GM21423 (cell line): Measurements from ENCODE around the gene STH.
"Not testable (repeated sequence)": the region's sequence is repeated elsewhere in the genome, so short reads cannot be mapped to it uniquely, and the experiment has no call there.

Source experiments
- ATAC-seq: cut with Tn5 transposase; IDR thresholded peaks from one replicate; pipeline ENCODE4 v1.9.1; 2021; ENCODE audit warnings: mild to moderate bottlenecking, moderate library complexity; ENCODE audit not compliant: unreplicated experiment

Gene STH

DNA sequence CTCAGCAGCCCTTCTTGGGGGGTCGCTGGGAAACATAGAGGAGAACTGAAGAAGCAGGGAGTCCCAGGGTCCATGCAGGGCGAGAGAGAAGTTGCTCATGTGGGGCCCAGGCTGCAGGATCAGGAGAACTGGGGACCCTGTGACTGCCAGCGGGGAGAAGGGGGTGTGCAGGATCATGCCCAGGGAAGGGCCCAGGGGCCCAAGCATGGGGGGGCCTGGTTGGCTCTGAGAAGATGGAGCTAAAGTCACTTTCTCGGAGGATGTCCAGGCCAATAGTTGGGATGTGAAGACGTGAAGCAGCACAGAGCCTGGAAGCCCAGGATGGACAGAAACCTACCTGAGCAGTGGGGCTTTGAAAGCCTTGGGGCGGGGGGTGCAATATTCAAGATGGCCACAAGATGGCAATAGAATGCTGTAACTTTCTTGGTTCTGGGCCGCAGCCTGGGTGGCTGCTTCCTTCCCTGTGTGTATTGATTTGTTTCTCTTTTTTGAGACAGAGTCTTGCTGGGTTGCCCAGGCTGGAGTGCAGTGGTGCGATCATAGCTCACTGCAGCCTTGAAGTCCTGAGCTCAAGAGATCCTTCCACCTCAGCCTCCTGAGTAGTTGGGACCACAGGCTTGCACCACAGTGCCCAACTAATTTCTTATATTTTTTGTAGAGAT lies 3.4 kb downstream of the STH start:
- no peak for ATAC-seq

DNA sequence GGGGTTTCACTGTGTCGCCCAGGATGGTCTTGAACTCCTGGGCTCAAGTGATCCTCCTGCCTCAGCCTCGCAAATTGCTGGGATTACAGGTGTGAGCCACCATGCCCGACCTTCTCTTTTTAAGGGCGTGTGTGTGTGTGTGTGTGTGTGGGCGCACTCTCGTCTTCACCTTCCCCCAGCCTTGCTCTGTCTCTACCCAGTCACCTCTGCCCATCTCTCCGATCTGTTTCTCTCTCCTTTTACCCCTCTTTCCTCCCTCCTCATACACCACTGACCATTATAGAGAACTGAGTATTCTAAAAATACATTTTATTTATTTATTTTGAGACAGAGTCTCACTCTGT lies 3.9 kb downstream of the STH start:
- ATAC-seq, result no peak

DNA sequence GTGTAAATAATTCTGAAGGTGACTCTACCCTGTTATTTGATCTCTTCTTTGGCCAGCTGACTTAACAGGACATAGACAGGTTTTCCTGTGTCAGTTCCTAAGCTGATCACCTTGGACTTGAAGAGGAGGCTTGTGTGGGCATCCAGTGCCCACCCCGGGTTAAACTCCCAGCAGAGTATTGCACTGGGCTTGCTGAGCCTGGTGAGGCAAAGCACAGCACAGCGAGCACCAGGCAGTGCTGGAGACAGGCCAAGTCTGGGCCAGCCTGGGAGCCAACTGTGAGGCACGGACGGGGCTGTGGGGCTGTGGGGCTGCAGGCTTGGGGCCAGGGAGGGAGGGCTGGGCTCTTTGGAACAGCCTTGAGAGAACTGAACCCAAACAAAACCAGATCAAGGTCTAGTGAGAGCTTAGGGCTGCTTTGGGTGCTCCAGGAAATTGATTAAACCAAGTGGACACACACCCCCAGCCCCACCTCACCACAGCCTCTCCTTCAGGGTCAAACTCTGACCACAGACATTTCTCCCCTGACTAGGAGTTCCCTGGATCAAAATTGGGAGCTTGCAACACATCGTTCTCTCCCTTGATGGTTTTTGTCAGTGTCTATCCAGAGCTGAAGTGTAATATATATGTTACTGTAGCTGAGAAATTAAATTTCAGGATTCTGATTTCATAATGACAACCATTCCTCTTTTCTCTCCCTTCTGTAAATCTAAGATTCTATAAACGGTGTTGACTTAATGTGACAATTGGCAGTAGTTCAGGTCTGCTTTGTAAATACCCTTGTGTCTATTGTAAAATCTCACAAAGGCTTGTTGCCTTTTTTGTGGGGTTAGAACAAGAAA lies 5.1 kb downstream of the STH start:
- no peak for ATAC-seq

- not testable (repeated sequence) for ATAC-seq
These were observed 7.0 kb downstream of the STH start for GRCh38 chr17:46006082-46006481.

GRCh38 chr17:46007461-46007965 lies 8.5 kb downstream of the STH start:
- ATAC-seq, result no peak

GRCh38 chr17:46008591-46008990 lies 9.5 kb downstream of the STH start:
- no peak for ATAC-seq

DNA sequence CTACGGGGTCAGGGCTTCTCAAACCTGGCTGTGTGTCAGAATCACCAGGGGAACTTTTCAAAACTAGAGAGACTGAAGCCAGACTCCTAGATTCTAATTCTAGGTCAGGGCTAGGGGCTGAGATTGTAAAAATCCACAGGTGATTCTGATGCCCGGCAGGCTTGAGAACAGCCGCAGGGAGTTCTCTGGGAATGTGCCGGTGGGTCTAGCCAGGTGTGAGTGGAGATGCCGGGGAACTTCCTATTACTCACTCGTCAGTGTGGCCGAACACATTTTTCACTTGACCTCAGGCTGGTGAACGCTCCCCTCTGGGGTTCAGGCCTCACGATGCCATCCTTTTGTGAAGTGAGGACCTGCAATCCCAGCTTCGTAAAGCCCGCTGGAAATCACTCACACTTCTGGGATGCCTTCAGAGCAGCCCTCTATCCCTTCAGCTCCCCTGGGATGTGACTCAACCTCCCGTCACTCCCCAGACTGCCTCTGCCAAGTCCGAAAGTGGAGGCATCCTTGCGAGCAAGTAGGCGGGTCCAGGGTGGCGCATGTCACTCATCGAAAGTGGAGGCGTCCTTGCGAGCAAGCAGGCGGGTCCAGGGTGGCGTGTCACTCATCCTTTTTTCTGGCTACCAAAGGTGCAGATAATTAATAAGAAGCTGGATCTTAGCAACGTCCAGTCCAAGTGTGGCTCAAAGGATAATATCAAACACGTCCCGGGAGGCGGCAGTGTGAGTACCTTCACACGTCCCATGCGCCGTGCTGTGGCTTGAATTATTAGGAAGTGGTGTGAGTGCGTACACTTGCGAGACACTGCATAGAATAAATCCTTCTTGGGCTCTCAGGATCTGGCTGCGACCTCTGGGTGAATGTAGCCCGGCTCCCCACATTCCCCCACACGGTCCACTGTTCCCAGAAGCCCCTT lies 10.9 kb downstream of the STH start:
- no peak for ATAC-seq

GRCh38 chr17:46010597-46011186 lies 11.6 kb downstream of the STH start:
- no peak for ATAC-seq

- ATAC-seq, result no peak
These were observed 12.9 kb downstream of the STH start for GRCh38 chr17:46011711-46012505.

DNA sequence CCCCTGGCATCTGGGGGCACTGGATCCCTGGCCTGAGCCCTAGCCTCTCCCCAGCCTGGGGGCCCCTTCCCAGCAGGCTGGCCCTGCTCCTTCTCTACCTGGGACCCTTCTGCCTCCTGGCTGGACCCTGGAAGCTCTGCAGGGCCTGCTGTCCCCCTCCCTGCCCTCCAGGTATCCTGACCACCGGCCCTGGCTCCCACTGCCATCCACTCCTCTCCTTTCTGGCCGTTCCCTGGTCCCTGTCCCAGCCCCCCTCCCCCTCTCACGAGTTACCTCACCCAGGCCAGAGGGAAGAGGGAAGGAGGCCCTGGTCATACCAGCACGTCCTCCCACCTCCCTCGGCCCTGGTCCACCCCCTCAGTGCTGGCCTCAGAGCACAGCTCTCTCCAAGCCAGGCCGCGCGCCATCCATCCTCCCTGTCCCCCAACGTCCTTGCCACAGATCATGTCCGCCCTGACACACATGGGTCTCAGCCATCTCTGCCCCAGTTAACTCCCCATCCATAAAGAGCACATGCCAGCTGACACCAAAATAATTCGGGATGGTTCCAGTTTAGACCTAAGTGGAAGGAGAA lies 13.5 kb downstream of the STH start:
- no peak for ATAC-seq

DNA sequence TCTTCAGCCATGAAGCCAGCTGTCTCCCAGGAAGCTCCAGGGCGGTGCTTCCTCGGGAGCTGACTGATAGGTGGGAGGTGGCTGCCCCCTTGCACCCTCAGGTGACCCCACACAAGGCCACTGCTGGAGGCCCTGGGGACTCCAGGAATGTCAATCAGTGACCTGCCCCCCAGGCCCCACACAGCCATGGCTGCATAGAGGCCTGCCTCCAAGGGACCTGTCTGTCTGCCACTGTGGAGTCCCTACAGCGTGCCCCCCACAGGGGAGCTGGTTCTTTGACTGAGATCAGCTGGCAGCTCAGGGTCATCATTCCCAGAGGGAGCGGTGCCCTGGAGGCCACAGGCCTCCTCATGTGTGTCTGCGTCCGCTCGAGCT lies 14.1 kb downstream of the STH start:
- ATAC-seq, result no peak

GRCh38 chr17:46013502-46014165 lies 14.6 kb downstream of the STH start:
- no peak for ATAC-seq

DNA sequence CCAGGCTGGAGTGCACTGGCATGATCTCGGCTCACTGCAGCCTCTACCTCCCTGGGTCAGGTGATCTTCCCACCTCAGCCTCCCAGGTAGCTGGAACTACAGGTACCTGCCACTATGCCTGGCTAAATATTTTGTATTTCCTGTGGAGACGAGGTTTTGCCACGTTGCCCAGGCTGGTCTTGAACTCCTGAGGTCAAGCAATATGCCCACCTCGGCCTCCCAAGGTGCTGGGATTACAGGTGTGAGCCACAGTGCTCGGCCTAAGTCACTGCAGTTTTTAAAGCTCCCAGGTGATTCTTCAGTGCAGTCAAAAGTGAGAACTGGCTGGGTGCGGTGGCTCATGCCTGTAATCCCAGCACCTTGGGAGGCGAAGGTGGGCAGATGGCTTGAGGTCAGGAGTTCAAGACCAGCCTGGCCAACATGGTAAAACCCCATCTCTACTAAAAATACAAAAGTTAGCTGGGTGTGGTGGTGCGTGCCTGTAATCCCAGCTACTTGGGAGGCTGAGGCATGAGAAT lies 20.4 kb downstream of the STH start:
- ATAC-seq, result not testable (repeated sequence)

DNA sequence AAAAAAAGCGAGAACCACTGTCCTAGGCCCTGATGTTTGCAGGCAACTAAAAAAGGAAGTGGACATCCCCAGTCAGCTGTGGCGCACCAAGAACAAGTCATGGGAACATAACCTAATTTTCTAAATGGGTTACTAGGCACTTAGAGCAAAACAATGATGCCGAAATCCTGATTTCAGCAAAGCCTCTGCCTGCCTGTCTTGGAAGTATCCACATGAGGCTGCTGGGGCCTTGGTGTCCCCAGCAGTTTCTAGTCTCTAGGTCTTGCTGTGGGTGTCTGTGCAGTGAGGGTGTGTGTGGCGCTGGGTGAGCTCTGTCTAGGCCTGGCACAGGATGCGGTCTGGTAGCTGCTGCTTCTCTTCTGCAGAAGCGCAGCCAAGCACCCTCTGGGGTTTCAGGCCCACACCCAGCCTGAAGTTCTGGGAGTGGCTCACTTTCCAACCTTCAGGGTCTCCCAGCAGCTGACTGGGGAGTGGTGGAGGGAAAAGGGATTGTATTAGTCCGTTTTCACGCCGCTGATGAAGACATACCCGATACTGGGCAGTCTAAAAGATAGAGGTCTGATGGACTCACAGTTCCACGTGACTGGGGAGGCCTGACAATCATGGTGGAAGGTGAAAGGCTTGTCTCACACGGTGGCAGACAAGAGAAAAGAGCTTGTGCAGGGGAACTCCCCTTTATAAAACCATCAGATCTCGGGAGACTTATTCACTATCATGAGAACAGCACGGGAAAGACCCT lies 21.1 kb downstream of the STH start:
- ATAC-seq, result no peak

GRCh38 chr17:46020998-46021397 lies 21.9 kb downstream of the STH start:
- ATAC-seq, result no peak

GRCh38 chr17:46023366-46023765 lies 24.3 kb downstream of the STH start:
- ATAC-seq, result not testable (repeated sequence)

GRCh38 chr17:46023783-46024388 lies 24.8 kb downstream of the STH start:
- ATAC-seq, result no peak

DNA sequence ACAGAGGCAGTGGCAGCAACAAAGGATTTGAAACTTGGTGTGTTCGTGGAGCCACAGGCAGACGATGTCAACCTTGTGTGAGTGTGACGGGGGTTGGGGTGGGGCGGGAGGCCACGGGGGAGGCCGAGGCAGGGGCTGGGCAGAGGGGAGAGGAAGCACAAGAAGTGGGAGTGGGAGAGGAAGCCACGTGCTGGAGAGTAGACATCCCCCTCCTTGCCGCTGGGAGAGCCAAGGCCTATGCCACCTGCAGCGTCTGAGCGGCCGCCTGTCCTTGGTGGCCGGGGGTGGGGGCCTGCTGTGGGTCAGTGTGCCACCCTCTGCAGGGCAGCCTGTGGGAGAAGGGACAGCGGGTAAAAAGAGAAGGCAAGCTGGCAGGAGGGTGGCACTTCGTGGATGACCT lies 25.5 kb downstream of the STH start:
- no peak for ATAC-seq
